Upper lobe of left lung (tissue), 4 donors: ENCODE measurements around the gene PLCB1.

ENCODE experiments used
- EP300 ChIP-seq, 4 donors: sonication (generic); formaldehyde crosslinking; IDR thresholded peaks; one replicate each; pipeline ENCODE4 v1.5.1; 2017; ENCODE audit warnings: antibody characterized with exemption in 4 of 4, control low read depth in 2 of 4
- TF ChIP-seq, protein P1 (sequence below), 6 experiments: fragments of 450-650 bp in 4 of 6; fragments of 200-600 bp in 2 of 6; sonication (generic) in 2 of 6; IDR thresholded peaks; one replicate each; pipeline ENCODE4 v1.5.1; 2016 to 2019; ENCODE audit warnings: antibody characterized with exemption in 6 of 6

DNA sequence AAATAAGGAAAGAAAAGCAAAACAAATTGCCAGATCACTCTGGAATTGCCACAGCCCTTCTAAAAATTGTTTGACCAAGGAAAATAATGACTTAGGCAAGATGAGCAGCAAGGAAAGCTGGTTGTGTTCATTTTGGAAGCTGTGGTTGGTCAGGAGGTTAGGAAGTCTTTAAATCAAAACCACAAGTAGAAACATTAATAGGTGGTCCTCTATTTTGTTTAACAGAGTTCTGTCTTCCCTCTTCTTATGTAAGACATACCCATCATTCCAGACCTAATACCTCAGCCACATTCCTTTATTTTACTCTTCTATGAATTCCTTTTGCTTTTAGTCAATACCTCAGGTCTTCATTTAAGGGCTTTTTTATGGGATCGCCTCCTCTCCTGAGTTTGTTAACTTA, 514.6 kb downstream of the PLCB1 start:
- TF ChIP-seq, protein P1, sequence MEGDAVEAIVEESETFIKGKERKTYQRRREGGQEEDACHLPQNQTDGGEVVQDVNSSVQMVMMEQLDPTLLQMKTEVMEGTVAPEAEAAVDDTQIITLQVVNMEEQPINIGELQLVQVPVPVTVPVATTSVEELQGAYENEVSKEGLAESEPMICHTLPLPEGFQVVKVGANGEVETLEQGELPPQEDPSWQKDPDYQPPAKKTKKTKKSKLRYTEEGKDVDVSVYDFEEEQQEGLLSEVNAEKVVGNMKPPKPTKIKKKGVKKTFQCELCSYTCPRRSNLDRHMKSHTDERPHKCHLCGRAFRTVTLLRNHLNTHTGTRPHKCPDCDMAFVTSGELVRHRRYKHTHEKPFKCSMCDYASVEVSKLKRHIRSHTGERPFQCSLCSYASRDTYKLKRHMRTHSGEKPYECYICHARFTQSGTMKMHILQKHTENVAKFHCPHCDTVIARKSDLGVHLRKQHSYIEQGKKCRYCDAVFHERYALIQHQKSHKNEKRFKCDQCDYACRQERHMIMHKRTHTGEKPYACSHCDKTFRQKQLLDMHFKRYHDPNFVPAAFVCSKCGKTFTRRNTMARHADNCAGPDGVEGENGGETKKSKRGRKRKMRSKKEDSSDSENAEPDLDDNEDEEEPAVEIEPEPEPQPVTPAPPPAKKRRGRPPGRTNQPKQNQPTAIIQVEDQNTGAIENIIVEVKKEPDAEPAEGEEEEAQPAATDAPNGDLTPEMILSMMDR (IDR thresholded peaks at IDR 0.05) = no peak
- no peak for TF ChIP-seq EP300 (IDR thresholded peaks at IDR 0.05)
